GM19397 (cell line): ENCODE results near the gene TVP23A.
"Not testable (repeated sequence)": the region's sequence is repeated elsewhere in the genome, so short reads cannot be mapped to it uniquely, and the experiment has no call there.

Experiments used
- ATAC-seq: cut with Tn5 transposase; IDR thresholded peaks from one replicate; pipeline ENCODE4 v1.9.1; 2021; ENCODE audit warnings: mild to moderate bottlenecking, moderate library complexity; ENCODE audit not compliant: unreplicated experiment

The TVP23A gene

DNA sequence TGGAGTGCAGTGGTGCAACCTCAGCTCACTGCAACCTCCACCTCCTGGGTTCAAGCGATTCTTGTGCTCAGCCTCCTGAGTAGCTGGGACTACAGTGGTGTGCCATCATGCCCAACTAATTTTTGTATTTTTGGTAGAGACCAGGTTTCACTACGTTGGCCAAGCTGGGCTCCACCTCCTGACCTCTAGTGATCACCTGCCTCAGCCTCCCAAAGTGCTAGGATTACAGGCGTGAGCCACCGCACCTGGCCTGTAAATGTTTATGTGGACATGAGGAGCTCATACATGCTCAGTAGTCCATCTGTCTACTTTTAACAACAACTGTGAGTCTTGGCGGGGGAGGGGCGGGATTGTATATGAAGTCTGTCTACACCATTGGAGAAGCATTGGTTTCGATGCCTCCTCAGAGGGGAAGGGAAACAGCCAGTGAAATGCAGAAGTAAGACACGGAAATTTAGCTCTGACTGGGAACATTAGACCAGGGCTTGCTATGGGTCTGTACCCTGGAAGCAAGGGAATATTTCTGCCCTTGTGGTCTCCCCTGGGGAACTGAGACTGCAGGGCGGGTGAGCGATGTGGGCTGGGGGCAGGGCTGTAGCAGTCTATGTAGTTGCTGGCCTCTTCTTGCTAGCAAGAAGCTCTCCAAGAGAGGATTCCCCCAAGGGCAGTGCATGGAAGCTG is 65.6 kb downstream of the TVP23A start:
- ATAC-seq: peak; percentile 63

DNA sequence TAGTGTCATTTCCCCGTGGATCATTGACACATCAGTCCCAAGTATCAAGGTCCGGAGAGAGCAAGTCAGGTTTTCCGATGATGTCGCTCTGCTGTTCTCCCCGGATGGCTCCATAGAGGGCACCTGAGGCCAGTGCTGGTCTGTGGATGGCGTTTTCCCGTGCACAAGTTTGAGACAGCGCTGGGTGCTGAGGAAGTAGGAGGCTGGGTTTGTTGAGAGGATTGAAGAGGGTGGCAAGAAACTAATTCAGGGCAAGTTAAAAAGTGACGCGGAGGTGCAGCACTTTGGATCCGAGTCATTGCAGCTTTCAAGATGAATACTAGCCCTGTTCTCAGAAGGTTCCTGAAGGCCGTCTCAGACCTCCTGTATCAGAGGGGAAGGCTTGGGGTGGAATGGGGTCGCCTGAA is 67.3 kb downstream of the TVP23A start:
- no peak for ATAC-seq

DNA sequence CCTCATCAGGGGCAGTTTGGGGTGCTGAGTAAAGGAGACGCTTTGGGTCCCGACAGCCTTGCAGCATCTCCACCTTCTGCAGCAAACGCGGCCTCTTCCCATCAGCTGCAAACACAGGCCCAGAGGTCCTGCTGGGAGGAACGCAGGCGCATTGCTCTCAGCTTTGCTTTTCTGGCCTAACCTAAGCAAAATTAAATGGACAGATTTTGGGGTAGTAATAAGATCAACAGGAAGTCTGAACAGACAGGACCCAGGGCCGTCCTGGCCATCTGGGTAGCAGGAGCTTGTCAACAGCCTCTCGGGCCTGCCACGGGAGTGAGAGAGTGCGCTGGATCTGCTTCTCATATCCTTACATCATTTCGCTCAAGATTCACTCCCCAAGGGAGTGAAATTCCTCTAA is 67.8 kb downstream of the TVP23A start:
- no peak for ATAC-seq

DNA sequence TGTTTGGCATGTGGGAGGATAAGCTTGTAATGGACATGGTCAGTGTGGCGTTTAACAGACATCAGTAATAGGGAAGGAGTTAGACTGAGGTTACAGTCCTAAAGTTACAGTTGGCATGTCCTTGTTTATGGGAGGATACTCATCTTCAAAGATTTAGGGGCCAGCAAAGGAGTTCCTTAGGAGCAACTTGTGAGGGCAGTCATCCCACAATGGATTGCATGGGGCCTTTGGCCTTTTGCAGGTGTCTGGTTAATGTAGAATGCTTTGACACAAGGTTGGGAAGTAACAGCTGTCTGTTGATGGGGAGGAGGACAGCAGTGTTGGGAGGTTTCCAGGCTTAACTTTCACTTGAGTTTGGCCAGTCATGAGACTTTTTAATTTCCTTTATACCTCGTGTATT is 72.8 kb downstream of the TVP23A start:
- ATAC-seq: no peak

DNA sequence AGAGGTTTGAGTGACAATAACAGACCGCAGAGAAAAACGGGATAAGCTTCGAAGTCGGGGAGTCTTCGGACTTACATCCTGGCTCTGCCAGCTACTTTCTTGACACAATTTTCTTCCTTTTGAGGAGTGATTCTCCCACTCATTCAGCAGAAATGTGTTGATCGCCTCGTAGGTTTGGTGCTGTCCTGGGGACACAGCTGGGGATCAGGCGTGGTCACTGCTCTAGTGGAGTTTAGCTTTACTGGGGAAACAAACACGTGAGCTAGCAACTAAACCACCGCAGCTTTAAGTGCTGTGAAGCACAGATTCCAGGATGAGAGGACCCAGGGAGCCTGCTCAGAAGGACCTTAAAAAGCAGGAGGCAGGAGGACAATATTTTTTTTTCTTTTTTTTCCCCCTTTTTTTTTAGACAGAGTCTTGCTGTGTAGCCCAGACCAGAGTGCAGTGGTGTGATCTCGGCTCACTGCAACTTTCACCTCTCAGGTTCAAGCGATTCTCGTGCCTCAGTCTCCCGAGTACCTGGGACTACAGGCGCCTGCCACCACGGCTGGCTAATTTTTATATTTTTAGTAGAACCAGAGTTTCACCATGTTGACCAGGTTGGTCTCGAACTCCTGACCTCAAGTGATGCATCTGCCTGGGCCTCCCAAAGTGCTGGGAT is 74.1 kb downstream of the TVP23A start:
- ATAC-seq: no peak

DNA sequence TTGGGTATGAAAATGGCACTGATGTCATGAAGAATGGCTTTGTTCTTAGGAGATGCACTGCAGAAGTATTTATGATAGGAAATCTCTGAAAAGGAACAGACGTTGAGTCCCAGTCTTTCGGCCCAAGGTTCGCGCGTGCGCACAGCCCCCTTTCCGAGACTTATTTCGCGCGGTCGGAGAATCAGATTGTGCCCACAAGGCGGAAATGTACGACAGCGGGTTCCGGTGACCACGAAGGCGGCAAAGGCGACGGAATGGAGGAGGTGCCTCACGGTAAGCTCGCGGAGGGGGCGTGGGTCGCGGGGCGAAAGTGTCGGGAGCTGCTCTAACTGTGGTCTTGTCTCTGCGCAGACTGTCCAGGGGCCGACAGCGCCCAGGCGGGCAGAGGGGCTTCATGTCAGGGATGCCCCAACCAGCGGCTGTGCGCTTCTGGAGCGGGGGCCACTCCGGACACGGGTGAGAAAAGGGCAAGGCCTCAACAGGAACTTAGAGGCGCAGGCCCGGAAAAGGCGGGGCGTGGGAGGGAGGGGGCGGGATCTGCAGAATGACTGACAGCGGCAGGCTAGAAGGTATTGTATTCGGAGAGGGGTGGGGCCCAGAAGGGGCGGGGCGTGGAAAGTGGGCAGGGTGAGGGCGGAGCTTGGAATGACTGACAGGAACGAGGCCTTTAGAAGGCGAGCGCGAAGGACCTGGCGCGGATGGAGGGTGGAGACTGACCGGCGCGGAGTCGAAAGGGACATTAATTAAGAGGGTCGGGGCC is 74.8 kb downstream of the TVP23A start, which contains the start of gene NUBP1:
NUBP1 (plus strand) TSS at position 233 of the 760 bp plus-strand sequence; CDS start at position 255, 22 bp downstream.
- peak; percentile 84 for ATAC-seq

DNA sequence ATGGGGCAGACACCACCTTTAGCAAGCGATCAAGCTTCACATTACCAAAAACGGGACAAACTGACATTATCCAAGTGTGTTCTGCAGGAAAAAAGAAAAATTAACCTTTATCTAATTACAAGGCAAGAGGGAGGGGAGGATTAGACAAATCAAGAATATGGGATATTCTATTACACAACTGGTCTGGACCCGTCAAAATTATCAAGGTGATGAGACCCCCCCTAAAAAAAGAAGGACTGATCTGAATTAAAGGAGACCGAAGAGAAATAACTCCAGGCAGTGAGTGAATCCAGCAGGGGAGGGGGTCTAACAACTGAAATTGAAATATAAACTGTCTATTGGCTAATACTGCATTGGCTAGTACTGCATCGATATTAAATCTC is 75.4 kb downstream of the TVP23A start:
- no peak for ATAC-seq

DNA sequence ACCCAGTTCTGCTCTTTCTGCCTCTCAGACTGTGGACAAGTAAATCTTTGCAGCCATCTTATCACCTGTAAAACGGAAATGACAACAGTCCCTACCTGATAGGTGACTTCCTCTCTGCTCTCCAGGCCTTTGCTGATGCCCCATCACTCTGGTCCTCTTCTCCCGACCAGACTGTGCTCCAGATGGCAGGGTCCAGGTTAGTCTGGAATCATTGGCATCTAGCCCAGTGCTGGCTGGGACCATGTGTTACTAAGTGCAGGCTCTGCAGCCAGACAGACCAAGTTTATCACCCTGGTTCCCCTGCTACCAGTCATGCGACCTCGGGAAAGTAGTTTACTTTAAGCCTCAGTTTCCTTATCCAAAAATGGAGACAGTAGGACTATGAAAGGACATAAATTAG is 76.8 kb downstream of the TVP23A start:
- ATAC-seq: no peak

DNA sequence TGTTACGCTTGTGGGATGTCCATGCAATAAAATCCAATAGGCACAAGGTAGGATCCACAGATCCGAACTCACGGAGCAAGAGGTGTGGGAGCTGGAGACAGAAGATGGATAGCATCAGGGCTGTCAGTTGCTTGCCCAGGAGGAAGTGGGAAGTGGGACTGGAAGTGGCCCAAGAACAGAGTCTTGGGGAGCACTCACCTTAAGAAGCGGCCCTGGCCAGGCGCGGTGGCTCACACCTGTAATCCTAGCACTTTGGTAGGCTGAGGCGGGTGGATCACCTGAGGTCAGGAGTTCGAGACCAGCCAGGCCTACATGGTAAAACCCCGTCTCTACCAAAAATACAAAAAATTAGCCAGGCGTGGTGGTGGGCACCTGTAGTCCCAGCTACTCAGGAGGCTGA is 77.3 kb downstream of the TVP23A start:
- not testable (repeated sequence) for ATAC-seq

DNA sequence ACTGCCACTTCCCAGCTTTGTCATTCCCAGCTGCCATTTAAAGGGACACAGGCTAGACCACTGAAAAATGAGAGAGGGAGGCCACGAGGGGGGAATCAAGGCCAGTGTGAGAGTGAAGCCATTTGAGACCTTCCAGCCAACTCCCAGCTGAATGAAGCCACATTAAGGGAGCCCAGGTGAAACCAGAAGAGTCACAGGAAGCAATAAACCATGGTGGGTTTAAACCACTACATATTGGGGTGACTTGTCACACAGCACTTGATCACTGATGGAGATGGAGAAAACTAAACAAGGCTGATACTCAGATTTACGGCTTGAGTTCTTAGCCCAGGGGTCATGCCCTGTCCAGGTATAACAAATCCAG is 77.8 kb downstream of the TVP23A start:
- ATAC-seq: no peak

DNA sequence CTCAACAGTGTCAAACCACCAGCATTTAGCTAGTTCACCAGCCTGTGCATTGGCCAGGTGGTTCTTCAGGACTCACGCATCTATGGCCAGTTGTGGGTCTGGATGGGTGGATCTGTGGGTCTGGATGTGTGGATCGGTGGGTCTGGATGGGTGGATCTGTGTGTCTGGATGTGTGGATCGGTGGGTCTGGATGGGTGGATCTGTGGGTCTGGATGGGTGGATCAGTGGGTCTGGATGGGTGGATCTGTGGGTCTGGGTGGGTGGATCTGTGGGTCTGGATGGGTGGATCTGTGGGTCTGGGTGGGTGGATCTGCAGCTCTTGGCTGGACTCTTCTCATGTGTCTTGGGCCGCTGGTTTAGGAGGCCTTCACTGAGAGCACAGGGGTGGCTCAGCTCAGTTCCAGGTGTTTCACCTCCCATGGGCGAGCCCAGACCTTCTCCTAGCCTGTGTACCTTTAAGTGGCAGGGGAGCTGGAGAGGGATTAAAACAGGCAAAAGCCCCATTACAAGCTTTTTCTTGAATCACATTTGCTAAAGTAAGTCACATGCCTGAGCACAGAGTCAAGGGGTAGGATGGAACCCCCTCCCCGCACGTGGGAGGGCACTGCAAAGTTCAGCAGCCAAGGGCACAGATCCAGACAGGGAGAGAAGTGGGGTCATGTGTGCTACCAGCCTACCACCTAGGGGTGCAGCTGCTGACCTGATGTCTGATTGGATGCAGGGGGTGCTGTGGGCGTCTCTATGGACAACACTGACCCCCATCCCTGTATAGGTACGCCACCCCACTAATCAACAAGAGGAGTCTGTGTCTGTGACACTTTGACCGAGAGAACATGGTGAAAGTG is 78.4 kb downstream of the TVP23A start:
- no peak for ATAC-seq

DNA sequence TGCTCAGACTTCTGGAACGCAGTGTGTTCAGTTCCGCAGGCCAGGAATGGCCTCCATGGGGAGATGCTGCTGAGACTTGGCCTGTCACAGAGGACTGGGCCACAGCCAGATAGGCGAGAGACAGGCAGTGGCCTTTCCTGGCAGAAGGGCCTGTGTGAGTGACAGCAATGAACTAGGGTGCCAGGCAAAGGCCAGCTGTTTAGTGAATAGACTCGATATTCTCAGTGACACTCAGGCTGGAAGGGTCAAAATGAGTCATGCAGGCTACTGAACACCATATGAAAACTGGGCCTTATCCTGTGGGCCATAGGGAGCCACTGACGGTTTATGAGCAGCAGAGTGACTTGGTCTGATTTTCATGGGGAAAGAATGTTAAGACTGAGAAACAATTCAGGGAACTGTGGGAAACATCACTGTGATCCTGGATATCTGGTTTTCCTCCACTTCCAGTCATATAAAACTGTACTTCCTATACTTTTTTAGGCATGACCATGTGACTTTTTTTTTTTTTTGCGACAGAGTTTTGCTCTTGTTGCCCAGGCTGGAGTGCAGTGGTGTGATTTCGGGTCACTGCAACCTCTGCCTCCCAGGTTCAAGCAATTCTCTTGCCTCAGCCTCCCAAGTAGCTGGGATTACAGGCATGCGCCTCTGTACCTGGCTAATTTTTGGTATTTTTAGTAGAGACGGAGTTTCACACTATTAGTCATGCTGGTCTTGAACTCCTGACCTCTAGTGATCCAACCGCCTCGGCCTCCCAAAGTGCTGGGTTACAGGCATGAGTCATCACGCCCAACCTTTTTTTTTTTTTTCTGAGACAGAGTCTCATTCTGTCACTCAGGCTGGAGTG is 80.1 kb downstream of the TVP23A start:
- ATAC-seq: peak; percentile 53

DNA sequence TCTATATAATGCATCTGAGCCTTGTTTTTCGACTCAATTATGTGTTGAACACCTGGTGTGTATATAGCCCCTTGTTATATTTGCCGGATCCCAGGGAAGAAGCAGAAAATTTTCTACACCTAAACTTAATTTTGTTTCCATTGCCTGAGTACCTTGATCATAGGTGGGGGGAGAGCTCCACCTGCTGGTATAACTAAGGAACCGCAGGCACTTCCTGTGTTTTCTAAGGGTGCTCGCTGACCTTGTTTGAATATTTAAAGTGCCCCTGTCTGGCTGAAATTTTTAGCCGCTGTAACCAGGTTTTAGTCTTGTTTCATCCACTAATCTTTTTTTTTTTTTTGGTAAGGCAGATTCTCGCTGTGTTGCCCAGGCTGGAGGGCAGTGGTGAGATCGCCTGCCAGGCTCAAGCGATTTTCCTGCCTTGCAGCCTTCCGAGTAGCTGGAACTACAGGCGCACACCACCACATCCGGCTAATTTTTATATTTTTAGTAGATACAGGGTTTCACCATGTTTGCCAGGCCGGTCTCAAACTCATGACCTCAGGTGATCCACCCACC is 81.4 kb downstream of the TVP23A start:
- ATAC-seq: no peak

DNA sequence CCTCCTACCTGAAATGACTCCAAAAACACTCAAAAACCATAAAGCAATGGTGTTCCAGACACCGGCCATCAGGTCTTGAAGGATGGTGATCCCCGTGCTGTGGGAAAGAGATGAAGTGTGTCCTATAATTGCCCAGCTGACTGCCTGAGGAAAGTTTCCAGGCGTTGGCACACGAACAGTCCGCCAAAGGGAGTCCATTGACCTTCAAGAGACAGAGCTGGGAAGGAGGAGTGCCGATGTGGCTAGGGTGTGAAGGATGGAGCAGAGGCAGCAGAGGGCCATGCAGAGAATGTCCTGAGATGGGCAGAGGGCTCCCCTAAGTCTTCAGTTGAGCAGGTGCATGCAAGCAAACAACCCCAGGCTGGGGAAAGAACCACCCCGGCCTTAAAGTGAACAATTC is 86.8 kb downstream of the TVP23A start:
- no peak for ATAC-seq

DNA sequence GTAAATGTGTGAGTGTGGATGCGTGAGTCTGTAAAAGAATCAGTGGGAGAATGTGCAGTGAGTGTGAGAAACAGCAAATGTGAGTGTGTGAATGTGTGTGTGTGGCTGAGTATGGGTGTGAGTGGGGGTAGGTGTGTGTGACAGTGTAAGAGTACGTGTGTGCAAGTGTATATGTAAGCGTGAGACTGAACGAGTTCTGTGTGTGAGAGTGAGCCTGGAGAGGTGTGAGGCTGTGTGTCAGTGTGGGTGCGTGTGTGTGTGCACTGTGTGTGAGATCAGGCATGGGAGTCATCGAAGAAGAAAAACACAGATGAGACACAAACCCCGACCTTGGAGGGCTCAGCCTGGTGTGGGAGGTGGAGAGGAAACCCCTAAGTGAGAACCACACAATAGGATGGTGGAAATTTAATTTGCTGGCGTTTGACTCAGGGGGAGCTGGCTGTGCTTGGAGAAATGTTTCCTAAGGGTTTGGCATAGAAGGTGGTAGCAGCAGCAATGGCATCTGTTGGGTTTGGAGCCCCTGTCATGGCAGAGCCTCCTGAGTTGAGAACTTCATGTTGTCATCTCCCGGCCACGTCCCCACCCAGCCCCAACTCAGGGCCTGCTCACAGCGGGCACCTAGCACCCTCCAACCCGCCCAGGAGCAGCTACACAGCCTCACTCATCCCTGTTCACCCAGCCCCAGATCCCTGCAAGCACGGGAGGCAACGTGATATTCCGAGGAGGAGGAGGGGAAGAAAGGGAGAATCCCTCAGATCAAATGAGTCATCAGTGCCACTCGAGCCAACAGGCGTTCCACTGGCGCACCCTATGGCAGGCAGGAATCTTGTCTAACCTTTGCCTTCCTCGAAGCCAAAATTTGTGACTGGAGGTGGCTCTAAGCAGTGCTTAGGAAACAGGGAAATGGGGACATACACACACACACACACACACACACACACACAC is 89.2 kb downstream of the TVP23A start:
- ATAC-seq: no peak

DNA sequence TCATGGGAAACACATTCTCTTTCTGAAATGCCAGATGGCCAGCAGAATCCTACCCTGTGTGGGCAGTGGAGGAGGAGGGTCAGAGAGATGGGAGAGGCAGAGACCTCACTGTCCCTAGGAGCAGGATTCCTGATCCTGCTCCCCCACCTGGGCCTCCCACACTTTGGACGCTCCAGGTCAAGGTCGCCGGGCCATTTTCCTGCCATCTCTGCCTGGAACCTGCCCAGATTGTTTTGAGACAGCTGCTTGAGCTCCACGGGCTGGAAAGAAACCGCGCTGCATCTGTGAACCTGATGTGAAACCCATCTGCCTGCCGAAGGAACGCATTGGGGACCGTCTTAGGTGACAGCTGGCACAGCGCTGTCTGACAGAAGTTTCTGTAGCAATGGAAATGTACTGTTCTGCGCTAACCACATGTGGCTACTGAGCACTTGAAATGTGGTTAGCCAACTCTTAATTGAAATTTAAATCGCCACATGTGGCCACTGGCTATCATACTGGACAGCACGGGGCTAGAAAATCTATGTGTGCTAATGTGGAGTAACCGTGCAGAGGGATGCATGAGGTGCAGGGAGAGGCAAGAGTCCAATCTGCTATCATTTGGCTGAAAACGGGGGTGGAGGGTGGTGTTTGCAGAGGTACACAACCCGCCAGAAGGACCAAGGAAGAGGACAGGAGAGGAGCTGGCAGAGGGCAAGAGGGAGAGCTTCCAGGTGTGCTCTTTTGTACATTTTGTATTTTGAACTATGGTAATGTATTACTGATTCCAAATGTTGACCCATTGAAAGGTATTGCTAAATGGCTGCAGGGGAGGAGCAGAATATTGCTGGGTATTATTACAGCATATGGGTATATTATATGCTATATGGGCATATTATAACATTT is 90.3 kb downstream of the TVP23A start:
- no peak for ATAC-seq
